BJ (cell line): ENCODE measurements around the gene CYB561. TPM values are rescaled to one million over a fixed set of nuclear protein-coding genes. Genes with fewer than 3 reads are reported as not detected.
A peak's percentile ranks its signal among the peaks of the same experiment; 100 is the strongest.

Source experiments
- CTCF ChIA-PET: fragments of 350-600 bp; formaldehyde crosslinking; extraction: SDS; loops from one replicate; lab custom pipeline; 2021; ENCODE audit warnings: antibody characterized with exemption, inconsistent platforms; lab: Yijun Ruan, JAX
- POLR2A ChIA-PET: fragments of 300-600 bp; sonication (Branson Sonifier 250); formaldehyde crosslinking; extraction: SDS; loops from one replicate; lab custom pipeline; 2021; ENCODE audit warnings: antibody characterized with exemption; lab: Charles Lee
- DNase-seq: peaks from one replicate; pipeline ENCODE4 v3.0.0-alpha.2; 2011; ENCODE audit warnings: low read depth
- H3K27me3 ChIP-seq: 2 replicates; pipeline ENCODE4 v1.6.0; 2011; ENCODE audit warnings: low read length; ENCODE audit not compliant: control insufficient read depth, insufficient read depth
- H3K36me3 ChIP-seq: 2 replicates; pipeline ENCODE4 v1.5.1; 2011; ENCODE audit warnings: low read length; ENCODE audit not compliant: control insufficient read depth, insufficient read depth
- H3K4me3 ChIP-seq: 2 replicates; pipeline ENCODE4 v1.5.1; 2011; ENCODE audit warnings: low read depth, mild to moderate bottlenecking, control low read depth, low read length
- CTCF ChIP-seq: IDR thresholded peaks from 2 replicates; pipeline ENCODE4 v1.5.1; 2011; ENCODE audit warnings: low read depth, mild to moderate bottlenecking, control low read depth, inconsistent platforms, low read length, moderate library complexity; ENCODE audit not compliant: insufficient read depth
- polyA plus RNA-seq: library from polyadenylated mRNA; depleted of rRNA; stranded (reverse); fragments of >200 nt; gene quantifications from 2 replicates; pipeline ENCODE4 v1.2.3, GENCODE V29; 2011; rRNA removed
- small RNA-seq: library from RNA; depleted of rRNA; stranded (forward); fragments of <200 nt; gene quantifications from one replicate; pipeline ENCODE3, GENCODE V24; 2012; ENCODE audit warnings: low replicate concordance, low read depth; ENCODE audit not compliant: insufficient read length

The CYB561 gene
- polyA plus RNA-seq, 1 experiment: 17.1 TPM

- no peak overlapping the region for H3K4me3 ChIP-seq
- peak; percentile 64 for DNase-seq
- peak; percentile 21; the same call in 1 of the 2 replicates for TF ChIP-seq CTCF
- POLR2A ChIA-PET: interaction anchor here (1.0 kb wide), 1 partner anchor 13 kb away, joined by 3 read pairs; no protein-coding TSS in a partner anchor
- no peaks in the 10 kb centered on the region for H3K27me3 ChIP-seq
- peaks cover 5% of the 10 kb centered on the region for H3K36me3 ChIP-seq
- CTCF ChIA-PET: interaction anchor here (1.2 kb wide), 1 partner anchor 14 kb away, joined by 4 read pairs; no protein-coding TSS in a partner anchor
Measured at GRCh38 chr17:63395075-63395805, 50.9 kb downstream of the CYB561 start.

GRCh38 chr17:63390090-63390489 is 56.0 kb downstream of the CYB561 start:
- DNase-seq: no peak
- Histone ChIP-seq H3K27me3 (no peaks in the 10 kb centered on the region), H3K36me3 (peaks cover 6% of the 10 kb centered on the region)

GRCh38 chr17:63387656-63388340 is 58.3 kb downstream of the CYB561 start:
- ChIA-PET CTCF (interaction anchor here (1.3 kb wide), 1 partner anchor 9 kb away, joined by 3 read pairs; no protein-coding TSS in a partner anchor), POLR2A (no interaction called here)
- peaks cover 6% of the 10 kb centered on the region for H3K36me3 ChIP-seq
- no peaks in the 10 kb centered on the region for H3K27me3 ChIP-seq
- no peak overlapping the region for H3K4me3 ChIP-seq
- DNase-seq: no peak
- no peak for TF ChIP-seq CTCF

More at GRCh38 chr17:63390090-63390489, 56.0 kb downstream of the CYB561 start:
- ChIA-PET CTCF (interaction anchor here (1.2 to 1.3 kb wide), 2 partner anchors 25 to 42 kb away, joined by 3 read pairs; no protein-coding TSS in a partner anchor), POLR2A (no interaction called here)
- TF ChIP-seq CTCF: no peak
- H3K4me3 ChIP-seq: no peak overlapping the region

GRCh38 chr17:63382826-63383225 is 63.3 kb downstream of the CYB561 start:
- CTCF ChIA-PET: interaction anchor here (1.0 to 1.4 kb wide), 2 partner anchors 19 to 301 kb away, joined by 3 to 5 read pairs; no protein-coding TSS in a partner anchor

More at GRCh38 chr17:63382826-63383225, 63.3 kb downstream of the CYB561 start:
- Histone ChIP-seq H3K4me3 (no peak overlapping the region), H3K36me3 (no peaks in the 10 kb centered on the region), H3K27me3 (no peaks in the 10 kb centered on the region)
- no peak for TF ChIP-seq CTCF
- POLR2A ChIA-PET: no interaction called here
- no peak for DNase-seq

Small RNAs within 50 kb of the gene (small RNA-seq; reads per million reads assigned to genes)
- not detected for gene AC005828.6

Other genes starting within 250 kb of the CYB561 start
- gene ACE, start 30.8 kb upstream of the CYB561 start, polyA plus RNA-seq: 1.9 and 3.1 TPM in 2 replicates
- gene KCNH6, start 77.1 kb upstream of the CYB561 start, polyA plus RNA-seq: 0.04 and 0.10 TPM in 2 replicates
- gene DCAF7, start 104.2 kb upstream of the CYB561 start, polyA plus RNA-seq: 24.8 and 57.4 TPM in 2 replicates
- gene TACO1, start 154.6 kb upstream of the CYB561 start, polyA plus RNA-seq: 19.5 and 23.5 TPM in 2 replicates
- gene MAP3K3, start 176.1 kb upstream of the CYB561 start, polyA plus RNA-seq: 20.2 and 32.5 TPM in 2 replicates